Loucy (cell line): ENCODE measurements around the gene LSR.

Experiments used
- H2AFZ ChIP-seq: fragments of 200-600 bp; sonication (generic); 2 replicates; pipeline ENCODE4 v1.6.0; 2016; ENCODE audit warnings: antibody characterized with exemption, mild to moderate bottlenecking, low read length, moderate library complexity
- H3F3A ChIP-seq: fragments of 200-600 bp; 2 replicates; pipeline ENCODE4 v1.6.0; 2016; ENCODE audit warnings: antibody characterized with exemption, low read depth, mild to moderate bottlenecking
- H3K27me3 ChIP-seq: fragments of 200-600 bp; sonication (generic); 2 replicates; pipeline ENCODE4 v1.6.1; 2014; ENCODE audit warnings: low read length, mild to moderate bottlenecking; ENCODE audit not compliant: insufficient read depth, poor library complexity, severe bottlenecking
- H3K36me3 ChIP-seq: fragments of 200-600 bp; sonication (generic); 2 replicates; pipeline ENCODE4 v1.6.1; 2016; ENCODE audit warnings: low read length; ENCODE audit not compliant: insufficient read depth
- H3K4me1 ChIP-seq: fragments of 200-600 bp; sonication (generic); 2 replicates; pipeline ENCODE4 v1.5.1; 2014; ENCODE audit warnings: low read length, mild to moderate bottlenecking; ENCODE audit not compliant: insufficient read depth, poor library complexity, severe bottlenecking
- H3K4me2 ChIP-seq: fragments of 200-600 bp; sonication (generic); 2 replicates; pipeline ENCODE4 v1.6.0; 2014; ENCODE audit warnings: antibody characterized with exemption, low read length, low read depth, mild to moderate bottlenecking; ENCODE audit not compliant: poor library complexity, severe bottlenecking
- H3K4me3 ChIP-seq: fragments of 200-600 bp; sonication (generic); 2 replicates; pipeline ENCODE4 v1.5.1; 2014; ENCODE audit warnings: low read length, mild to moderate bottlenecking, mixed read lengths; ENCODE audit not compliant: poor library complexity, severe bottlenecking
- H3K79me2 ChIP-seq: fragments of 200-600 bp; sonication (generic); 2 replicates; pipeline ENCODE4 v1.6.1; 2014; ENCODE audit warnings: low read length; ENCODE audit not compliant: insufficient read depth
- H3K9ac ChIP-seq: fragments of 200-600 bp; sonication (generic); 2 replicates; pipeline ENCODE4 v1.6.0; 2014; ENCODE audit warnings: mild to moderate bottlenecking, low read depth, low read length, moderate library complexity; ENCODE audit not compliant: poor library complexity, severe bottlenecking
- H3K9me2 ChIP-seq: fragments of 200-600 bp; sonication (generic); replicated peaks from 2 replicates; pipeline ENCODE4 v1.6.1; 2016; ENCODE audit warnings: low read depth, low read length, mixed read lengths
- H3K9me3 ChIP-seq: fragments of 200-600 bp; sonication (generic); 2 replicates; pipeline ENCODE4 v1.6.1; 2014; ENCODE audit warnings: mild to moderate bottlenecking, antibody characterized with exemption, low read length, low read depth; ENCODE audit not compliant: insufficient read depth
- H4K20me1 ChIP-seq: fragments of 200-600 bp; sonication (generic); 2 replicates; pipeline ENCODE4 v1.6.0; 2014; ENCODE audit warnings: antibody characterized with exemption, low read length, mild to moderate bottlenecking; ENCODE audit not compliant: insufficient read depth, poor library complexity, severe bottlenecking
- CTCF ChIP-seq: fragments of 200-600 bp; sonication (generic); conservative IDR thresholded peaks from 2 replicates; pipeline ENCODE4 v1.5.1; 2014; ENCODE audit warnings: mild to moderate bottlenecking, antibody characterized with exemption, low read length
- EZH2phosphoT487 ChIP-seq: fragments of 200-600 bp; IDR thresholded peaks from 2 replicates; pipeline ENCODE4 v1.6.1; 2018; ENCODE audit warnings: antibody characterized with exemption, mild to moderate bottlenecking, moderate library complexity, borderline replicate concordance

Gene LSR

GRCh38 chr19:35248310-35249145 is at the start of gene LSR:
LSR (plus strand) TSS chr19:35249002; CDS start chr19:35249023, 21 bp downstream.
- no peak within 1 kb of the TSS for H3K9ac ChIP-seq
- TF ChIP-seq CTCF = no peak
- no peak for TF ChIP-seq EZH2phosphoT487
- no peaks in the 10 kb centered on the region for H3K9me2 ChIP-seq
- H3K4me1 ChIP-seq = no peaks in the 10 kb centered on the region
- no peak within 1 kb of the TSS for H3K4me2 ChIP-seq
- no peak within 1 kb of the TSS for H2AFZ ChIP-seq
- H3K4me3 ChIP-seq = no peak within 1 kb of the TSS
- no peaks in the 10 kb centered on the region for H3K36me3 ChIP-seq
- no peaks in the 10 kb centered on the region for H3K9me3 ChIP-seq
- no peaks in the 10 kb centered on the region for H4K20me1 ChIP-seq
- peaks cover 4% of the 10 kb centered on the region for H3K27me3 ChIP-seq
- H3K79me2 ChIP-seq = no peaks in the 10 kb centered on the region
- no peaks in the 10 kb centered on the region for H3F3A ChIP-seq

- no peaks in the 10 kb centered on the region for H3K27me3 ChIP-seq
- no peaks in the 10 kb centered on the region for H4K20me1 ChIP-seq
- H2AFZ ChIP-seq = no peak overlapping the region
These were observed 49.3 kb upstream of the LSR start for GRCh38 chr19:35199481-35199880.

More at GRCh38 chr19:35199481-35199880, 49.3 kb upstream of the LSR start:
- Histone ChIP-seq H3K4me2 (no peak overlapping the region), H3F3A (0 out of 2 replicates have a peak, but pooled peaks cover 3% of the 10 kb centered on the region), H3K9ac (no peak overlapping the region), H3K4me3 (no peak overlapping the region), H3K79me2 (no peaks in the 10 kb centered on the region), H3K9me3 (no peaks in the 10 kb centered on the region), H3K9me2 (no peaks in the 10 kb centered on the region), H3K36me3 (no peaks in the 10 kb centered on the region), H3K4me1 (no peaks in the 10 kb centered on the region)
- TF ChIP-seq CTCF (no peak), EZH2phosphoT487 (no peak)
